A172 (cell line): ENCODE results near the gene MAEA. TPM values are rescaled to one million over a fixed set of nuclear protein-coding genes. Genes with fewer than 3 reads are reported as not detected.
A peak's percentile ranks its signal among the peaks of the same experiment; 100 is the strongest.
"Not testable (repeated sequence)": the region's sequence is repeated elsewhere in the genome, so short reads cannot be mapped to it uniquely, and the experiment has no call there.

Source experiments
- DNase-seq: peaks from one replicate; pipeline ENCODE4 v3.0.0-alpha.2; 2015; ENCODE audit warnings: low spot score
- total RNA-seq: library from RNA; depleted of rRNA; stranded (reverse); fragments of >200 nt; shearing (Covaris generic); gene quantifications from 2 replicates; pipeline ENCODE4 v1.2.3, GENCODE V29; 2014

MAEA gene
- total RNA-seq, 1 experiment from 2014 or later = 100 TPM

DNA sequence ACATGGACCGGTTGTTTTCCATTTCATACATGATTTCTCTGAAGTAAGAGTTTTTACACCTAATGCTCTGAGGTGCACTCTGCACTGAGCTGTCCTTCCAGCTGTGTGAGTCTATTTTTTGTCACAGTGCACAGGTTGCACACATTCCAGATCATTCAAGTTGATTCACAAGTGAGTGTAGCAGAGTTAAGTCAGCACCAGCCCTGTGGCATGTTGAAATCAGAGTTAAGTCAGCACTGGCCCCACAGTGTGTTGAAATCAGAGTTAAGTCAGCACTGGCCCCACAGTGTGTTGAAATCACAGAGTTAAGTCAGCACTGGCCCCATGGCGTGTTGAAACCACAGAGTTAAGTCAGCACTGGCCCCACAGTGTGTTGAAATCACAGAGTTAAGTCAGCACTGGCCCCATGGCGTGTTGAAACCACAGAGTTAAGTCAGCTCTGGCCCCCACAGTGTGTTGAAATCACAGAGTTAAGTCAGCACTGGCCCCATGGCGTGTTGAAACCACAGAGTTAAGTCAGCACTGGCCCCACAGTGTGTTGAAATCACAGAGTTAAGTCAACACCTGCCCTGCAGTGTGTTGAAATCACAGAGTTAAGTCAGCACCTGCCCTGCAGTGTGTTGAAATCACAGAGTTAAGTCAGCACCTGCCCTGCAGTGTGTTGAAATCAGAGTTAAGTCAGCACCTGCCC, 45.6 kb downstream of the MAEA start:
- not testable (repeated sequence) for DNase-seq

DNA sequence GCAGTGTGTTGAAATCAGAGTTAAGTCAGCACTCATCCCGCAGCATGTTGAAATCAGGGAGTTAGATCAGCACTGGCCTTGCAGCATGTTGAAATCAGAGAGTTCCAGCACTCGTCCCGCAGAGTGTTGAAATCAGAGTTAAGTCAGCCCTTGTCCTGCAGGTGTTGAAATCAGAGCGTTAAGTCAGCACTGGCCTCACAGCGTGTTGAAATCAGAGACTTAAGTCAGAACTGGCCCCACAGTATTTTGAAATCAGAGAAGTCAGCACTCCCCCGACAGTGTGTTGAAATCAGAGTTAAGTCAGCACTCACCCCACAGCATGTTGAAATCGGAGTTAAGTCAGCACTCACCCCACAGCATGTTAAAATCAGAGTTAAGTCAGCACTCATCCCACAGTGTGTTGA, 46.4 kb downstream of the MAEA start:
- DNase-seq = no peak

DNA sequence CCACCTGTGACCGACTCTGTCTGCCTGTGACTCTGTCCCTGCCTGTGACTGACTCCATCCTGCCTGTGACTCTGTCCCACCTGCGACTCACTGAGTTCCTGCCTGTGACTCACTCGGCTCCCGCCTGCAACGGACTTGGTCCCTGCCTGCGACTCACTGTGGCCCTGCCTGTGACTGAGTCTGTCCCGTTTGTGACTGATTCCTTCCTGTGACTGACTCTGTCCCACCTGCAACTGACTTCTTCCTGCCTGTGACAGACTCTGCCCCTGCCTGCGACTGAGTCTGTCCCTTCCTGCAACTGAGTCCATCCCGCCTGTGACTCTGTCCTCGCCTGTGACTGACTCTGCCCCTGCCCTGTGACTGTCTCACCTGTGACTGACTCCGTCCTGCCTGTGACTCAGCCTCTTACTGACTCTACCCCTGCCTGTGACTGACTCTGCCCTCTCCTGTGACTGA, 47.7 kb downstream of the MAEA start:
- DNase-seq = peak; percentile 59

DNA sequence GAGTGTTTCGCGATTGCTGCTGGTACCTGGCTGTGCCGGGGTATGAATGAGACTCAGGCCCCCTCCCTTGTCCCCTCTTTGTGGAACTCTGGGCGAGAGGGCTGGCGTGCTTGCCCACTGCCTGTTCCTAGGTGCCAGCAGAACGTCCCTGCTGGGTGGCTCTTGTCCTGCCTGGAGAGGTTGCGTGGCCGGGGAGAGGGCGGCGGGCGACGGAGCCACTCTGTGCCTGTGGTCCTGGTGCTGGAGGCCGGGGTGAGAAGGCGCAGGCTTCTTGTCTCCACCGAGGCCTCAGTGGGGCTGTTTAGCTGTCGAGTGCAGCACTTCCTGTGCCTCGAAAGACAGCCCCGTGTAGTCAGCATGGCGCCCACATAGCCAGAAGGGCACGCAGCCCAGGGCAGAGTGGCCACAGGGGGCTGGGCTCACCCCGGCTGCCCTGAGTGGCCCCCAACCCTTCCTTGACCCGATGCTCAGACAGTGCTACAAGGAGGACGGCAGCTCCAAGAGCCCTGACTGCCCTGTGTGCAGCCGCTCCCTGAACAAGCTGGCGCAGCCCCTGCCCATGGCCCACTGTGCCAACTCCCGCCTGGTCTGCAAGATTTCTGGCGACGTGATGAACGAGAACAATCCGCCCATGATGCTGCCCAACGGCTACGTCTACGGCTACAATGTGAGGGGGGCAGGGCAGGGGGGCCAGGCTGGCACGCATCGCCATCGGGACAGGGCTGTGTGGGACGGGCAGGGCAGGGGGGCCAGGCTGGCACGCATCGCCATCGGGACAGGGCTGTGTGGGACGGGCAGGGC, 48.5 kb downstream of the MAEA start:
- DNase-seq = no peak

DNA sequence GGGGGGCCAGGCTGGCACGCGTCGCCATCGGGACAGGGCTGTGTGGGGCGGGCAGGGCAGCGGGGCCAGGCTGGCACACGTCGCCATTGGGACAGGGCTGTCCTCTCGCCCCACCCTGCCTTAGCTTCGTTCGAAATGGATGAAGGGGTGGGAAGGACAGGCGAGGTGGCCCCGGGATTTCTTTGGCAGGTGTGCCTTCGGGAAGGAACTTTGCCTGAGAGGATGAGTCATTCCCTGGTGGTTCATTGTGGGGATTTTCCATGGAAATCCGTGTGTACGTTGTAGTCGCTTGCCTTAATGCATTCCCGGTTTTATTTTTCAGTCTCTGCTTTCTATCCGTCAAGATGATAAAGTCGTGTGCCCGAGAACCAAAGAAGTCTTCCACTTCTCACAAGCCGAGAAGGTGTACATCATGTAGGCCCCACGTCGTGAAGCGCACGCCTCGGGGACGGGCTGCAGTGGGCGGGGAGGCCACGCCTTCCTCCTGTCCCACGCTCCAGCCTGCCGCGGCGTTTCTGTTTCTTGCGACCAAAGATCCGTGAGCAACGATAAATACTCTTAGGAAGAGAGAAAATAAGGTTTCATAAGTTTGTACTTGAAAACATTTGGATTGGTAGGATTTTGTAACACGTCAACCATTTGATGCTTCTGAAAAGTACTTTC, 49.2 kb downstream of the MAEA start:
- DNase-seq = peak; percentile 78

DNA sequence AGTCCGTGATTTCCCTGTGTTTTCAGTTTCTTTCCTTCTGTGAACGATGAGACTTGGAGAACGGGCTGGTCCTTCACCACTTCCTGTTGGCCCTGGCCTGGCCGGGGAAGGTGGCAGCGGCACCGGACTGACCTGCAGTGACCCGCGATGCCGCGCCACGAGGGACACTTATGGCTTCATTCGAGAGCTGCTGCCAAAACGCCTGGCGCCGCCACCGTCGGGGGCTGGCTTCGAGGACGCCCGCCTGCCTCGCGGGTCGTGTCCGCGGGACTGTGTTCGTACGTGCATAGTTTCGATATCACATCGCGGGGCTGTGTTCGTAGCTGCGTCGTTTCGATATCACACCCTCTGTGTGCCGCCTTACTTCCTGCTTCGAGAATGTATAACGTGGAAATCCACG, 49.8 kb downstream of the MAEA start:
- DNase-seq = no peak

DNA sequence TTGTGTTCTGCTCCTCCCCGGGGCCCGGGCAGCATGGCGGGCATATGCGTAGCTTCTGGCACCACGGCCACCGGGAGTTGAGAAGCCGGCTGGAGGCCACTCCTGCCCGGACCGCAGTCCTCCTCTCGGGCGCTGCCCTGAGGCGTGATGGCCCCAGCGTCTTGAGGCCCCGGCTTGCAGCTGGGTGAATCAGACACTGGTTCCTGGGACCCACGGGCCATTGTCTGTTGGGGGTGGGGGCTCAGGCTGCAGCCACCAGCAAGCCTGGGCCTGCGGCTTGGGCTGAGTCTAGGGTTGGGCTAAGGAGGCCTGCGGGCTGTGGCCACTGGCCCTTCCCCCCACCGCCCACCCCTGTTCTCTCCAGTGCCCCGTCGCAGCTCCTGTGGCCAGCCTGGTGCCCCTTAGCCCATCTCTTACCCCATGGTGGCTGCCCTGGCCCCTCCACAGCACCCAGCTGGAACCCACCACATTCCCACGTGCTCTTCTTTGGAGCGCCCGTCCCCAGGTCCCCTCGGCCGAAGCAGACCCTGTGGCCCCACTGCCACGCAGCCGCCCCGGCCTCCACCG, 50.6 kb downstream of the MAEA start:
- no peak for DNase-seq

DNA sequence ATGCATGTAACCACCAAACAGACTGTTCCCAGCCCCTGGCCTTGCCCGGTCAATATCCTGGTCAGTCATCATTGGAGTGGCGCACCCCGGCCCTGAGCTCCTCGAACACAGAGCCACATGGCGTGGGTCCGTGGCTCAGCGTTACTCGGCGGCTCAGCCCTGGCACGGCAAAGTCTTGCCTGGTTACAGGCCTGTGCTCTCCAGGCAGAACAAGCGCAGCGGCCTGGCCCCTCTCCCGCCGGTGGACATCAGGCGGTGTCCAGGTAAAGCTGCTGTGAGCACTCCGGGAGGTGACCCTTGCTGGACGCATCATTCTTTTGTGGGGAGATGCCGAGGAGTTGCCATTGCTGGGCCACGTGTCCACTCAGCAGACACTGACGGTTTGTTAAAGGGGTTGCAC, 51.2 kb downstream of the MAEA start:
- DNase-seq = no peak

DNA sequence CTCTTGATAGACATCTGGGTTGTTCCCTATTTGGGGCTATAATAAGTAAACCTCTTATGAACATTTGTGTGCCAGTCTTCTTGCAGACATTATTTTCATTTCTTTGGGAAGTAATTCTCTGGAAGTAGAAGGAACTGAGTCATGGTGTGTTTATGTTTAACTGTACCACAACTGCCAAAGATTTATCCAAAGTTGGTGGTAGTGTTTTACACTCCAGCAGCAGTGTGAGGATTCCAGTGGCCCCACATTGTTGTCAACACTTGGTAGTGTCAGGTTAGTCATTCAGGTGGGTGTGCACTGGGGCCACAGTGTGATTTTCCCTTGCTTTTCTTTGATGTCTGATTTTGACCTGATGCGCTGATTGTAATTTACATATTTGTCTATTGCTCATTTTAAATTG, 52.3 kb downstream of the MAEA start:
- DNase-seq = no peak

DNA sequence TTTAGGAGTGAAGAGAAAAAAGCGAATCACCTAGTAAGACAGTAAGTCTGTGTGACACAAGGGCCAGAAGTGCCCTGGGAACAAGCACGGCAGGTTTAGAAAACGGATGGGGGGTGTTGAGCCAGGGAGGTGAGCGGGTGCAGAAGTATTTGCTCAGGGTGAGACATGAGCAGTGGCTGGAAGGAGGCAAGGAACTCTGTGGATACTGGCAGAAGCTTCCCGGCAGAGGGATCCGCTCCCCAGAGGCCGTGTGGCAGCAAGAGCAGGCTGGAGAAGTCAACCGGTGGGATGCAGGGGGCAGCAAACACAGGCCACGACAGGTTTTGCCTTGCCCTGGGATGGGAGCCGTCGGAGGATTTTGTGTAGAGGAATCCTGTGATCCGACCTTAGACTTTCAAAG, 55.0 kb downstream of the MAEA start:
- DNase-seq = no peak

DNA sequence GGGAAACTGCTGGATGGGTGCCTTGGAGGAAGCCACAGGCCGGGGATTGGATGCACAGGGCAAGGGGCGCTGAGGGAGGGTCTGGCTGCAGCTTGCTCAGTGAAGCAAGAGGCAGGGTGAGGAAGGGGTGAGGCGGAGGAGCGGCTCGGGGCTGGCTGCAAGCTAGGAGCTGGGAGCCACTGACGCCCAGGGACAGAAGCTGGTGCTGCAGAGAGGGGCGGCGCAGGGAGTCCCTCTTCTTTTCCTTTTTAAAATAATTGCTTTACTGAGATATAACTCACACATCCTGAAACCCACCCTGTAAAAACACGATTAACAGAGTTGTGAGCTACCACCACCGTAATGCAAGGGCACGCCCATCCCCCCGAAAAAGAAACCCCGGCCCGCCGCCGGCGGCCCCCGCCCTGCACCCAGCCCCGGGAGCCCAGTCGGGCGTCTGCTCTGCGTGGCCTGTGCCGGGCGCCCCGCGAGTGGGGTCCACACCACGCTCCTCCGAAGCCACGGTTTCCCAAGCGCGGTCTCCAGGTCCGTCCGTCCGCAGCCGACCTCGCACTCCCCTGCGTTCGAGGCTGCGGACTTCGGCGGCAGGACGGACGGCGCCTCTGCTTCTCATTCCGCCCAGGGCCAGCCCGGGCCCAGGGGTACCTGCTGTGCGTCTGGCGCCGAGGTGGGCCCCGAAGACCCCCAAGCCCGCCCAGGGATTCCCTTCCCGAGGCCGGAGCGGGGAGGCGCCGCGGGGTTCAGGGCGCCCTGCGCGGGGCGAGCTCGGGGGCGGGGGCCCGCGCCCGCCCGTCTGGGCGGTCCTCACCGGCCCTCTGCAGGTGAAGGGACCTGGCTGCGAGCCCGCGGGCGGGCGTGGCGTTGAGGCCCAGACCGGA, 56.5 kb downstream of the MAEA start:
- DNase-seq = peak; percentile 43

DNA sequence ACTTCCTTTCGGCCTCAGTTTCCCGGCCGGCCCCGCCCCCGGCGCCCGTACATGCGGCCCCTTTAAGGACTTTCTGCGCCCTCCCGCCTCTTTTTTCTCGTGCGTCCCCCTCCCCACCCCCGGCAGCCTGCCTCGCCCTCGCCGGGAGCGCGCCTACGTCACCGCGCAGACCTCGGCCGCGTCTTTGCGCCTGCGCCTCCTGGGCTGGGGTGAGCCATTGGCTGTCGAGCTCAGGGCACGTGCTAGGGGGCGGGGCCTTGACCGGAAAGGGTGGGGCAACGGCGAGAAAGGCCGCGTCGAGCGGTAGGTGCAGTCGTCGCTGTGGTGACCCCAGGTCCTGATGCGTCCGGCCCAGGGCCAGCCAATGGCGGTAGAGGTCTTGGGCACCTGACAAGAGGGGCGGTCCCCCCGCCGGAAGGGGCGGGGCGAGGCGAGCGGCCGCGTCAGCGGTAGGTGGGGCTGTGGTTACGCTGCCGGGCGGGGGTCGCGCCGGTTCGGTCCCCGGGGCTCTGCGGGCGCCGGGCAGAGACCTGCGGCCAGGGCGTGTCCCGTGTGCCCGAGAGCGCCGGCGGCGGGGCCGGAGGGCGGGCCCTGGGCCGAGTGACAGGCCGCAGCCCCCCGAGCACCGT, 57.2 kb downstream of the MAEA start, which contains the start of gene UVSSA:
UVSSA (plus strand) TSS at position 428 of the 629 bp plus-strand sequence. CDS start 884 bp downstream, outside the sequence.
- peak; percentile 97 for DNase-seq

DNA sequence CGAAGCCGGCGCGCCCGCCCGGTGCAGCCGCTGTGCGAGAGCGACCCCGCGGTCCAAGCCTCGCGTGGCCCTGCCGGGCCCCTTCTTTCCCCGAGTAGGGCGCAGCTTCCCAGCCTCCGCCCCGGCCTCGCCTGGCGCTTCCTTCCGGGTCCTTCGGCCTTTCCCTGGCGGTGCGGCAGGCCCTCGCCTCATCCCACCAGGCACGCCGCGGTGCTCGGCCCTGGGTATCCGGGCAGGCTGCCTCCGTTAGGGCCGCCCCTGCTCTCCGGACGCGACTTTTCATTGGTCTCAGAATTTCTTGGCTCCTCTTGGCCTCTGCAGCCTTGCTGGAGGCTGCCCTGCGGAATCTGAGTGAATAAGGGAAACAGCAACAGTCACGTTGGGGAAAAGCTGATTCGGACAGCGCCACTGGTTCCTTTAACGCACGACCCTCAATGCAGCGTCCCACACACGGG, 57.7 kb downstream of the MAEA start:
- DNase-seq = peak; percentile 37

DNA sequence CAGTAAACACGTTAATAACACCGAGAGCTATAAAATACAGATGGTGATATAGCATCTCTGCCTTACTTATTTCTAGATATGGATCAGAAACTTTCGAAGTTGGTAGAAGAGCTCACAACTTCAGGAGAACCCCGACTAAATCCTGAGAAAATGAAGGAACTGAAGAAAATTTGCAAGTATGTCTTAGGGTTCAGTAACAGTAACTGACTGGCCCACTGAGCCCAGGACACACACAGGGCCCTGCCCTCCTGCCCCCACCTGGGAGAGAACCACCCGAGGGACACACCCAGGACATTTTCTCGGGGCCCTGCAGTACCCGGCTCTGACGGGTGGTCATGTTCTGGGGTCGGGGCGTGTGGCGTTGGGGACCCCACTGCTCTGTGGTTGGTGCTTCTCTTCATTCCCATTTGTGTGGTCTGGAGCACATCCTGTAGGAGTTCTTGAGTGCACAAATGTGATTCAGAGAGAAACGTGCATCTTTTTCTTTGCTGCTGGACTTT, 58.4 kb downstream of the MAEA start:
- DNase-seq = no peak

DNA sequence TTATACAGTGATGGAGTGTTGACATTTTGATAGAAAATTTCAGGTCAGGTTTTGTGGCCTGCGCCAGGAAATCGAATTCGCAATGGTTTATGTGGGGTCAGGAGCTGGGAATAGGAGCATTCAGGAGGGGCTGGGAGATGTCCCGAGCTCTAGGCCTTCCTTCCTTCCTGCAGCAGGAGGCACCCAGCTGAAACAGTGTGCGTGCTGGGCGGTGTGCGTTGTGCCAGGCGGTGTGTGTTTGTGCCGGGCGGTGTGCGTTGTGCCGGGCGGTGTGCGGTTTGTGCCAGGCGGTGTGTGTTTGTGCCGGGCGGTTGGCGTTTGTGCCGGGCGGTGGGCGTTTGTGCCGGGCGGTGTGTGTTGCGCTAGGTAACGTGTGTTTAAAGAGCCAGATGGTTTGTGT, 59.1 kb downstream of the MAEA start:
- DNase-seq = no peak

DNA sequence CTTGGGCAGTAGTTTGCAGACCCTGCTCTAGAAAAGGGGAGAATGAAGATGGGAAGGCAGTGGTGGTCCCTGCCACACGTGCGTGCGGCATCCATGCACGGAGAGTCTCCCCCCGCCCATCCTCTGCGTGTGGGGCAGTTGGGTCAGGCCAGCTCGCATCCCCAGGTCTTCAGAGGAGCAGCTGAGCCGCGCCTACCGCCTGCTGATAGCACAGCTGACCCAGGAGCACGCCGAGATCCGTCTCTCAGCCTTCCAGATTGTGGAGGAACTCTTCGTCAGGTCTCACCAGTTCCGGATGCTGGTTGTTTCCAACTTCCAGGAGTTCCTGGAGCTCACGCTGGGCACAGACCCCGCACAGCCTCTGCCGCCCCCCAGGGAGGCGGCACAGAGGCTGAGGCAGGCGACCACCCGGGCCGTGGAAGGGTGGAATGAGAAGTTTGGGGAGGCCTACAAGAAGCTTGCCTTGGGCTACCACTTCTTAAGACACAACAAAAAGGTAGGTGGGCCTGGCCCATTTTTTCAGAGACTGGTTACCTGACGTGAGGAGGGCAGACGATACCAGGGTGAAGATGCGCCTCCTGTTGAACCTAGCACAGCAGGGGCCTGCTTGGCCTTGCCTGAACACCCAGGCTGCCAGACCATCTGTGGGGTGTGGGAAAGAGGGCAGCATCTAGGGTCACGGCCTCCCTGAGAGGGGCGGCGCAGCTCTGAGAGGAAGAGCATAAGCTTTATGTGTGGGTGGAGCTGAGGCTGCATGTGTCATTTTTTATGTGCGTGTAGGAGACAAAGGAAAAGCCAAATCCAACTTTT, 59.9 kb downstream of the MAEA start:
- DNase-seq = no peak

DNA sequence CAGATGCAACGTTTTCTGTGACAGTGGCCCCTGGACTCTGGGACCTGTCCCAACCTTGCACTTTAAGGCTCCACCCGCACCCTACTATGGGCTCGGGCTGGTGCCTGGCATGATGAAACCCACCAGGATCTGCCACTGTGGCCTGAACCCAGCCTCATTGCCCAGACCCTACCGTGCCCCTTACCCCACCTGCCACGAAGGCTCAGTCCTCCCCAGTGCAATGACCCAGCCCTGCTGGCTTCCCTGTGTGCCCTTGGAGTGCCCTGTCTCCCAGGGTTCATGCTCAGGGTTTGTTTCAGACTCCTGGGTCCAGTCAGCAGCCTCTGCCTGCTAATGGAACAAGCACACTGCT, 60.5 kb downstream of the MAEA start:
- DNase-seq = no peak

DNA sequence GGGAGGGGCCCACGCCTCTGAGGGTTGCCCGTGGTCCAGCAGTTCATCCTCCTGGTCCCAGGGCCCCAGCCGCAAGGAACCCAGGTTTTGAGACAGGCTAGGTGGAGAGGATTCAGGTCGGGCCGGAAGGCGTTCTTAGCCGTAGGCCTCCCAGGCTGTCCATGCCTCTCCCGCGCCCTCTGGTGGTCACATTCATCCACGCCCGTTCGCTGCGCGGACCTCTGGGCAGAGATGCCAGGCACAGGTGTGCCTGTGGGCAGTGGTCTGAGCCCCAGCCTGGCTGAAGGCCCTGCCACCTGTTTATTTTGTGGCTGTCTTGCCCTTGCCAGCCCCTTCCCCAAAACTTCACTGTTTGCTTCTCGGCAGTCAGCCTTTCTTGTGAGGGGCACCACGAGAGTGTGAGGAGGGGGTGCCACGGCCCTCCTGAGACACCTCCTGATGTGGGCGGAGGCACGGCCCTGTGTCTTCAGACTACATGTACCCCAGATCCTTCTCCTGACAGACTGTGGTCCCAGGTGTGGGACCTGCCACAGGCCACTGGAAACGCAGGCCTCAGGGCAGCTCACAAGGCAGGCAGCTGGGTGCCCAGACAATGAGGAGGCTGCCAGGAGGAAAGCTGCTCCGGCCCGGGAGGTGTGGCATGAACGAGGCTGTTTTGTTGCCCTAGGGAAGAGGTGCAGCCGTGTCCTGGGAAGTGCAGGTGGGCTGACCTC, 62.3 kb downstream of the MAEA start:
- DNase-seq = peak; percentile 52

DNA sequence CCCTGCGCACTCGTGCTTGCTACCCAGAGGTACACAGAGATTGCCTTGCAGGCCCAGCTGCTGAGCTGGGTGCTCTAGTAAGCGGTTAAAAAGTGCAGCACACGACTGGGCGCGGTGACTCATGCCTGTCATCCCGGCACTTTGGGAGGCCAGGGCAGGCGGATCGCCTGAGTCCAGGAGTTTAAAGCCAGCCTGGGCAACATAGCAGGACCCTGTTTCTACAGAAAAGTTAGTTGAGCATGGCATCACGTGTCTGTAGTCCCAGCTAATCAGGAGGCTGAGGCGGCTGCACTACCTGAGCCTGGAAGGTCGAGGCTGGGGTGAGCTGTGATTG, 62.8 kb downstream of the MAEA start:
- DNase-seq = no peak
